B cell (primary cell): Measurements from ENCODE around the gene P2RY1. TPM values are rescaled to one million over a fixed set of nuclear protein-coding genes. Genes with fewer than 3 reads are reported as not detected.

Source experiments
- ATAC-seq: fragments of 200-7000 bp; cut with Tn5 transposase; one replicate; pipeline ENCODE4 v1.10.0; 2021; ENCODE audit warnings: low read depth, mild to moderate bottlenecking, moderate number of reproducible peaks, moderate library complexity
- CTCF ChIA-PET: fragments of 350-600 bp; sonication (Branson Sonifier 250); formaldehyde crosslinking; loops from one replicate; lab custom pipeline; 2021; ENCODE audit warnings: antibody characterized with exemption, inconsistent platforms; lab: Charles Lee
- POLR2A ChIA-PET: fragments of 350-600 bp; sonication (Branson Sonifier 250); formaldehyde crosslinking; loops from one replicate; lab custom pipeline; 2021; ENCODE audit warnings: antibody characterized with exemption; lab: Charles Lee
- DNase-seq: peaks from one replicate; pipeline ENCODE4 v3.0.0; 2013
- H2AFZ ChIP-seq: 2 replicates; pipeline ENCODE4 v1.6.1; 2012; ENCODE audit warnings: mild to moderate bottlenecking, low read depth, low read length; ENCODE audit not compliant: insufficient read depth, poor library complexity, severe bottlenecking
- H3K27ac ChIP-seq, 2 donors: 1 replicate in 1 of 2; 2 replicates in 1 of 2; pipeline ENCODE4 v1.5.1; 2012 to 2013; ENCODE audit warnings: low read length in 2 of 2, mild to moderate bottlenecking in 2 of 2, moderate library complexity in 1 of 2
- H3K27me3 ChIP-seq, 4 experiments: fragments of 200-600 bp in 1 of 4; sonication (generic) in 1 of 4; replicated peaks in 1 of 4; 1 replicate in 2 of 4; 2 replicates in 2 of 4; pipeline versions ENCODE4 v1.6.1 to v1.7.0; 2013 to 2016; ENCODE audit warnings: low read length in 3 of 4, mild to moderate bottlenecking in 2 of 4, mixed read lengths in 1 of 4, moderate library complexity in 1 of 4; ENCODE audit not compliant: insufficient read depth in 4 of 4, control insufficient read depth in 3 of 4; ENCODE audit errors: control extremely low read depth in 1 of 4
- H3K36me3 ChIP-seq, 2 experiments: replicated peaks in 1 of 2; 1 replicate in 1 of 2; 2 replicates in 1 of 2; pipeline versions ENCODE4 v1.6.1 to v1.7.1; 2013; ENCODE audit warnings: low read length in 1 of 2; ENCODE audit not compliant: insufficient read depth in 2 of 2, control insufficient read depth in 1 of 2; ENCODE audit errors: control extremely low read depth in 1 of 2, extremely low read depth in 1 of 2
- H3K4me1 ChIP-seq, 2 donors: fragments of 200-600 bp in 1 of 2; sonication (generic) in 1 of 2; 1 replicate in 1 of 2; 2 replicates in 1 of 2; pipeline versions ENCODE4 v1.5.1 to v1.6.1; 2013 to 2017; ENCODE audit warnings: low read length in 2 of 2; ENCODE audit not compliant: control insufficient read depth in 2 of 2, insufficient read depth in 2 of 2
- H3K4me2 ChIP-seq: replicated peaks from 2 replicates; pipeline ENCODE3; 2012; ENCODE audit warnings: mild to moderate bottlenecking, low read depth, low read length; ENCODE audit not compliant: poor library complexity, severe bottlenecking
- H3K4me3 ChIP-seq, 5 experiments: fragments of 200-600 bp in 1 of 5; sonication (generic) in 1 of 5; 1 replicate in 3 of 5; 2 replicates in 2 of 5; pipeline versions ENCODE4 v1.5.1 to v1.7.0; 2011 to 2016; ENCODE audit warnings: low read length in 4 of 5, mild to moderate bottlenecking in 4 of 5, low read depth in 2 of 5, control low read depth in 1 of 5, moderate library complexity in 1 of 5; ENCODE audit not compliant: insufficient read depth in 1 of 5; ENCODE audit errors: control extremely low read depth in 1 of 5, extremely low read depth in 1 of 5
- H3K79me2 ChIP-seq: fragments of 200-600 bp; sonication (generic); one replicate; pipeline ENCODE4 v1.6.0; 2016; ENCODE audit warnings: low read length; ENCODE audit not compliant: control insufficient read depth, insufficient read depth
- H3K9ac ChIP-seq: fragments of 200-600 bp; sonication (generic); 2 replicates; pipeline ENCODE4 v1.6.1; 2017; ENCODE audit warnings: mild to moderate bottlenecking, low read length, moderate library complexity
- H3K9me3 ChIP-seq, 3 donors: one replicate each; pipeline versions ENCODE4 v1.6.1 to v1.7.1; 2013; ENCODE audit warnings: low read length in 2 of 3; ENCODE audit not compliant: control insufficient read depth in 2 of 3, insufficient read depth in 1 of 3; ENCODE audit errors: control extremely low read depth in 1 of 3
- H4K20me1 ChIP-seq: 2 replicates; pipeline ENCODE4 v1.6.0; 2012; ENCODE audit warnings: mild to moderate bottlenecking, low read length; ENCODE audit not compliant: insufficient read depth, control insufficient read depth, poor library complexity, severe bottlenecking
- H3K27ac Mint-ChIP-seq: one replicate; pipeline ENCODE4 v1.8.0; 2021; ENCODE audit warnings: mixed read lengths
- H3K27me3 Mint-ChIP-seq: one replicate; pipeline ENCODE4 v1.8.0; 2021; ENCODE audit warnings: mixed read lengths
- H3K4me1 Mint-ChIP-seq: one replicate; pipeline ENCODE4 v1.8.0; 2021; ENCODE audit warnings: mixed read lengths
- H3K4me3 Mint-ChIP-seq: one replicate; pipeline ENCODE4 v1.8.0; 2021; ENCODE audit warnings: mixed read lengths
- H3K9me3 Mint-ChIP-seq: one replicate; pipeline ENCODE4 v1.8.0; 2022; ENCODE audit warnings: mixed read lengths; ENCODE audit not compliant: insufficient read depth
- CTCF ChIP-seq: fragments of 200-600 bp; IDR thresholded peaks from one replicate; pipeline ENCODE4 v1.8.0; 2022; ENCODE audit warnings: antibody characterized with exemption, mild to moderate bottlenecking
- EZH2 ChIP-seq: IDR thresholded peaks from 2 replicates; pipeline ENCODE4 v1.6.1; 2012; ENCODE audit warnings: borderline replicate concordance, low read depth, mild to moderate bottlenecking, moderate library complexity, low read length; ENCODE audit not compliant: insufficient read depth, poor library complexity, severe bottlenecking
- WGBS: methylation state at CpG from one replicate; pipeline ENCODE4 v1.1.5; 2013; ENCODE audit warnings: missing lambda C conversion rate; ENCODE audit not compliant: insufficient coverage; 5-methylcytosine and 5-hydroxymethylcytosine counted together
- intact Hi-C: fragments of 100-400 bp; cut with micrococcal nuclease; formaldehyde crosslinking; loops from one replicate; pipeline ENCODE4 v1.10.0; 2022
- polyA plus RNA-seq: library from polyadenylated mRNA; depleted of rRNA; stranded (reverse); fragments of >200 nt; gene quantifications from 2 replicates; pipeline ENCODE4 v1.2.3, GENCODE V29; 2012
- total RNA-seq, 2 donors: library from RNA; stranded (reverse); fragments of 120-200 nt in 1 of 2; gene quantifications; 1 replicate in 1 of 2; 2 replicates in 1 of 2; pipeline versions ENCODE4 v1.2.3 to v1.2.4, GENCODE V29; 2013 to 2022

P2RY1 gene
- total and polyA plus RNA-seq, 2 donors (not counting 1 experiment from before 2014, with no cell fraction given): 0.03 to 0.17 TPM

DNA sequence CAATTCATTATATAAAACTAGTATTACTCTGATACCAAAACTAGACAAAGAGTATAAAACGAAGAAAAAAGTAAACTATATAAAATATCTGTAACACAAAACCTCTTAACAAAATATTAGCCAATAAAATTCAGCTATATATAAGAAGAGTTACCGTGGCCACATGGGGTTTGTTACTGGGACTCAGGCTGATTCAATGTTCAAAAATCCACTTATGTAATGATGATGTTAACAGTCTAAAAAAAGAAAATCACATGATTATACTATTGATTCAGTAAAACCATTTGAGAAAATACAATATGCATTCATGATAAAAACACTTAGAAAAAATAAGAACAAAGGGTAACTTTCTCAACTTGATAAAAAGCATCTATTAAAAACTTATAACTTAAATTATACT is 18.3 kb downstream of the P2RY1 start:
- H3K79me2 ChIP-seq: no peaks in the 10 kb centered on the region
- no peak overlapping the region for H3K4me3 ChIP-seq
- no peaks in the 10 kb centered on the region for H3K4me1 ChIP-seq
- H3K9me3 ChIP-seq: no peaks in the 10 kb centered on the region
- H3K36me3 ChIP-seq: no peaks in the 10 kb centered on the region
- no CpG with 5 or more reads among the region's 2 CpGs for WGBS
- TF ChIP-seq CTCF (no peak), EZH2 (no peak)
- no peak for ATAC-seq
- Mint-ChIP-seq H3K4me3 (no peak overlapping the region), H3K27ac (no peak overlapping the region), H3K9me3 (peaks cover 1% of the 10 kb centered on the region), H3K4me1 (no peaks in the 10 kb centered on the region), H3K27me3 (peaks cover 12% of the 10 kb centered on the region)
- POLR2A ChIA-PET: no interaction called here
- intact Hi-C loops: no loop called here
- CTCF ChIA-PET: no interaction called here
- no peak overlapping the region for H3K9ac ChIP-seq
- H4K20me1 ChIP-seq: no peaks in the 10 kb centered on the region
- no peak overlapping the region for H3K4me2 ChIP-seq
- H3K27me3 ChIP-seq: peaks cover 0 to 6% (median 4%) of the 10 kb centered on the region in 4 experiments
- H2AFZ ChIP-seq: no peak overlapping the region
- no peak overlapping the region for H3K27ac ChIP-seq
- DNase-seq: no peak

DNA sequence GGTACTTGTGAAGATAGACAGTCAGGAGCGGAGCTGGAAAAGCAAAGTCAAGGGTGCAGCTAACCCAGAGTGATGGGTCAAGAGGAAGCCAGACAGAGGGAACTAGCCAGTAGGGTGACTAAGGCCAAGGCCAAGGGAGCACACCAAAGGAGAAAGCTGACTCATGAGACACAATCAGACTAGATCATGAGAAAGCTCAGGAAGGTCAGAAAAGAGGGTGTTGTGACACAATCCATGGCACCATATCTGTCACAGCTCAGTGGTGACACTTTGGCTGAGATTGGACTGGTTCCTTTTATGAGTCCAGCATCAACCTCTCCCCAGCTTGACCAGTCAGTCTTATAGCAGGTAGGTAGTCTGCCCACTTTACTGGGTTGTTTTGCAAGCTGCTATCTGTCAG is 22.2 kb downstream of the P2RY1 start:
- intact Hi-C loops: no loop called here
- Histone ChIP-seq H3K9me3 (no peaks in the 10 kb centered on the region), H3K36me3 (no peaks in the 10 kb centered on the region), H3K27ac (no peak overlapping the region), H4K20me1 (no peaks in the 10 kb centered on the region), H3K4me2 (no peak overlapping the region), H2AFZ (no peak overlapping the region), H3K79me2 (no peaks in the 10 kb centered on the region), H3K27me3 (peaks cover 0 to 3% (median under 1%) of the 10 kb centered on the region in 4 experiments), H3K4me3 (no peak overlapping the region), H3K9ac (no peak overlapping the region), H3K4me1 (no peaks in the 10 kb centered on the region)
- DNase-seq: no peak
- POLR2A ChIA-PET: no interaction called here
- H3K27me3 Mint-ChIP-seq: peaks cover 6% of the 10 kb centered on the region
- H3K4me1 Mint-ChIP-seq: no peaks in the 10 kb centered on the region
- H3K27ac Mint-ChIP-seq: no peak overlapping the region
- ATAC-seq: no peak
- CTCF ChIA-PET: no interaction called here
- no peaks in the 10 kb centered on the region for H3K9me3 Mint-ChIP-seq
- 93% methylated on average over 1 of the region's 1 CpG for WGBS
- H3K4me3 Mint-ChIP-seq: no peak overlapping the region
- TF ChIP-seq CTCF: no peak
- no peak for TF ChIP-seq EZH2
